KMS-11 (cell line): ENCODE data around the gene SERP2.

Experiments
- H2AFZ ChIP-seq: fragments of 200-600 bp; sonication (generic); 2 replicates; pipeline ENCODE4 v1.6.1; 2016; ENCODE audit warnings: antibody characterized with exemption, mixed run types, low read depth
- H3K27ac ChIP-seq: fragments of 200-600 bp; sonication (generic); 2 replicates; pipeline ENCODE4 v1.6.1; 2016; ENCODE audit warnings: mild to moderate bottlenecking, mixed run types
- H3K27me3 ChIP-seq: fragments of 200-600 bp; sonication (generic); 2 replicates; pipeline ENCODE4 v1.6.1; 2017; ENCODE audit warnings: mild to moderate bottlenecking, low read depth, mixed run types, moderate library complexity; ENCODE audit not compliant: insufficient read depth
- H3K36me3 ChIP-seq: fragments of 200-600 bp; sonication (generic); 2 replicates; pipeline ENCODE4 v1.6.1; 2017; ENCODE audit warnings: mild to moderate bottlenecking, mixed run types; ENCODE audit not compliant: insufficient read depth
- H3K4me1 ChIP-seq: fragments of 200-600 bp; sonication (generic); 2 replicates; pipeline ENCODE4 v1.6.1; 2016; ENCODE audit warnings: mild to moderate bottlenecking, low read depth, mixed run types; ENCODE audit not compliant: poor library complexity, severe bottlenecking
- H3K4me2 ChIP-seq: fragments of 200-600 bp; sonication (generic); 2 replicates; pipeline ENCODE4 v1.7.0; 2016; ENCODE audit warnings: mild to moderate bottlenecking, mixed run types
- H3K4me3 ChIP-seq: fragments of 200-600 bp; sonication (generic); IDR thresholded peaks from 2 replicates; pipeline ENCODE4 v1.6.1; 2017; ENCODE audit warnings: low read depth, low read length, mixed read lengths; ENCODE audit not compliant: insufficient read depth
- H3K79me2 ChIP-seq: fragments of 200-600 bp; sonication (generic); 2 replicates; pipeline ENCODE4 v1.6.1; 2016; ENCODE audit warnings: low read depth, mixed run types; ENCODE audit not compliant: insufficient read depth
- H3K9ac ChIP-seq: fragments of 200-600 bp; sonication (generic); 2 replicates; pipeline ENCODE4 v1.6.1; 2016; ENCODE audit warnings: mild to moderate bottlenecking, mixed run types
- H4K20me1 ChIP-seq: fragments of 200-600 bp; sonication (generic); 2 replicates; pipeline ENCODE4 v1.6.1; 2016; ENCODE audit warnings: mild to moderate bottlenecking, mixed run types; ENCODE audit not compliant: insufficient read depth
- TF ChIP-seq, protein P1 (sequence below): fragments of 200-600 bp; sonication (generic); conservative IDR thresholded peaks from 2 replicates; pipeline ENCODE4 v1.6.1; 2017; ENCODE audit warnings: low read depth, mild to moderate bottlenecking, antibody characterized with exemption, low read length, moderate library complexity, mixed read lengths

The SERP2 gene

GRCh38 chr13:44412346-44412935 is 38.8 kb downstream of the SERP2 start:
- Histone ChIP-seq H3K79me2 (no peaks in the 10 kb centered on the region), H3K36me3 (no peaks in the 10 kb centered on the region), H4K20me1 (no peaks in the 10 kb centered on the region), H3K4me2 (no peak overlapping the region), H3K4me1 (no peaks in the 10 kb centered on the region), H2AFZ (no peak overlapping the region), H3K9ac (no peak overlapping the region), H3K27ac (no peak overlapping the region), H3K27me3 (no peaks in the 10 kb centered on the region), H3K4me3 (no peak overlapping the region)
- TF ChIP-seq, protein P1, sequence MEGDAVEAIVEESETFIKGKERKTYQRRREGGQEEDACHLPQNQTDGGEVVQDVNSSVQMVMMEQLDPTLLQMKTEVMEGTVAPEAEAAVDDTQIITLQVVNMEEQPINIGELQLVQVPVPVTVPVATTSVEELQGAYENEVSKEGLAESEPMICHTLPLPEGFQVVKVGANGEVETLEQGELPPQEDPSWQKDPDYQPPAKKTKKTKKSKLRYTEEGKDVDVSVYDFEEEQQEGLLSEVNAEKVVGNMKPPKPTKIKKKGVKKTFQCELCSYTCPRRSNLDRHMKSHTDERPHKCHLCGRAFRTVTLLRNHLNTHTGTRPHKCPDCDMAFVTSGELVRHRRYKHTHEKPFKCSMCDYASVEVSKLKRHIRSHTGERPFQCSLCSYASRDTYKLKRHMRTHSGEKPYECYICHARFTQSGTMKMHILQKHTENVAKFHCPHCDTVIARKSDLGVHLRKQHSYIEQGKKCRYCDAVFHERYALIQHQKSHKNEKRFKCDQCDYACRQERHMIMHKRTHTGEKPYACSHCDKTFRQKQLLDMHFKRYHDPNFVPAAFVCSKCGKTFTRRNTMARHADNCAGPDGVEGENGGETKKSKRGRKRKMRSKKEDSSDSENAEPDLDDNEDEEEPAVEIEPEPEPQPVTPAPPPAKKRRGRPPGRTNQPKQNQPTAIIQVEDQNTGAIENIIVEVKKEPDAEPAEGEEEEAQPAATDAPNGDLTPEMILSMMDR, result no peak

DNA sequence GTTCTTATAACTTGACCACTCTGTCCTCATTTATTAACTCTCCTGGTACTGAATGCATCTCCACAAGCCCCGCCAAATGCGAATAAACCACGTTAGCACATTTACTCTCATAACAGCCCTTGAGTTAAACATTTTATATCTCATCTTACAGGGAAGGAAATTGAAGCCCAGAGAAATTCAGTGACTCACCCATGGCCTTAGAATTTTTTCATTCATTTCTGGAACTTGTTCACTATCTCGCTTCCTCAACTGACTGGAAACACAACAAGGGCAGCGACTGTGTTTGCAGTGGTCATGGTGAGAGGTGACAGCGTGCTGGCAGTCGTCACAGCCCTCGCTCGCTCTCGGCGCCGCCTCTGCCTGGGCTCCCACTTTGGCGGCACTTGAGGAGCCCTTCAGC is 39.5 kb downstream of the SERP2 start:
- no peak overlapping the region for H3K4me2 ChIP-seq
- no peak overlapping the region for H2AFZ ChIP-seq

GRCh38 chr13:44414716-44415115 is 41.1 kb downstream of the SERP2 start:
- TF ChIP-seq, protein P1, result no peak
- H3K4me2 ChIP-seq, result no peak overlapping the region
- H3K4me1 ChIP-seq, result no peaks in the 10 kb centered on the region
- no peaks in the 10 kb centered on the region for H3K36me3 ChIP-seq
- H3K27me3 ChIP-seq, result no peaks in the 10 kb centered on the region
- H3K9ac ChIP-seq, result no peak overlapping the region
- no peak overlapping the region for H2AFZ ChIP-seq
- H3K27ac ChIP-seq, result no peak overlapping the region
- no peaks in the 10 kb centered on the region for H3K79me2 ChIP-seq
- no peaks in the 10 kb centered on the region for H4K20me1 ChIP-seq
- H3K4me3 ChIP-seq, result no peak overlapping the region

More for the DNA sequence above, 39.5 kb downstream of the SERP2 start:
- Histone ChIP-seq H3K27ac (no peak overlapping the region), H3K79me2 (no peaks in the 10 kb centered on the region), H3K4me1 (no peaks in the 10 kb centered on the region), H3K9ac (no peak overlapping the region), H4K20me1 (no peaks in the 10 kb centered on the region), H3K4me3 (no peak overlapping the region), H3K36me3 (no peaks in the 10 kb centered on the region), H3K27me3 (no peaks in the 10 kb centered on the region)
- TF ChIP-seq, protein P1, result no peak

DNA sequence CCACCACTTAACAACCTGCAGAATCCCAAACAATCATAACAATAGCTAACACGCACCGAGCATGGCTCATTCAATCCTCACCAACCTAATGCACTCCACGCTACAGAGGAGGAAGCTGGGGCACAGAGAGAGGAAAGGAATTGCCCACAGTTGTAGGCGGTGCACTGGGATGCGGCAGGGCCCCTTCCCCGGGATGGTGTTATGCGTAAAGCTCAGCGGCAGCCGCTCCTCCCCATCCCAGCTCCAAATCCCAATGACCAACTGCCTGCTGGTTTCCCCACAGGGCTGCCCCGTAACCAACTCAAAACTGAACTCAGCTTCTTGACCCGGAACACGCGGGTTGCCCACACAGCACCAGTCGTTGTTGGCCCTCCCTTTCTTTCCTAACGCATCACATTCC is 42.2 kb downstream of the SERP2 start:
- TF ChIP-seq, protein P1, result no peak
- Histone ChIP-seq H3K4me3 (no peak overlapping the region), H3K4me2 (no peak overlapping the region), H4K20me1 (no peaks in the 10 kb centered on the region), H3K9ac (no peak overlapping the region), H3K4me1 (no peaks in the 10 kb centered on the region), H3K27ac (no peak overlapping the region), H3K27me3 (no peaks in the 10 kb centered on the region), H2AFZ (no peak overlapping the region), H3K79me2 (no peaks in the 10 kb centered on the region), H3K36me3 (no peaks in the 10 kb centered on the region)
